Caco-2 (cell line): Measurements from ENCODE around the gene MAD1L1. TPM values are rescaled to one million over a fixed set of nuclear protein-coding genes. Genes with fewer than 3 reads are reported as not detected.

Source experiments
- BruUV-seq: library from RNA; stranded (reverse); fragments of 400-500 nt; replicated peaks from 2 replicates; lab custom pipeline; 2021; lab: Mats Ljungman, UMichigan
- CTCF ChIA-PET: fragments of 300-600 bp; sonication (Branson Sonifier 250); formaldehyde crosslinking; loops from one replicate; lab custom pipeline; 2022; ENCODE audit warnings: antibody characterized with exemption; lab: Charles Lee
- POLR2A ChIA-PET: fragments of 300-600 bp; sonication (Branson Sonifier 250); formaldehyde crosslinking; loops from one replicate; lab custom pipeline; 2022; ENCODE audit warnings: antibody characterized with exemption; lab: Charles Lee
- DNase-seq, 2 experiments: peaks; one replicate each; pipeline versions ENCODE4 v3.0.0 to v3.0.0-alpha.2; 2020 to 2022
- H3K27me3 ChIP-seq: replicated peaks from 2 replicates; pipeline ENCODE4 v1.6.0; 2011; ENCODE audit warnings: low read length; ENCODE audit not compliant: control insufficient read depth, insufficient read depth
- H3K36me3 ChIP-seq: 2 replicates; pipeline ENCODE4 v1.5.1; 2011; ENCODE audit warnings: low read length; ENCODE audit not compliant: control insufficient read depth, insufficient read depth
- H3K4me1 ChIP-seq: fragments of 250-450 bp; sonication (Bioruptor Pico); 2 replicates; pipeline ENCODE4 v1.5.1; 2020; ENCODE audit warnings: mild to moderate bottlenecking
- H3K4me3 ChIP-seq: 2 replicates; pipeline ENCODE4 v1.5.1; 2011; ENCODE audit warnings: low read depth, mild to moderate bottlenecking, control low read depth, low read length
- H3K9me3 ChIP-seq: fragments of 250-450 bp; sonication (Bioruptor Pico); 2 replicates; pipeline ENCODE4 v1.5.1; 2020; ENCODE audit warnings: mild to moderate bottlenecking, moderate library complexity
- H3K27ac Mint-ChIP-seq: one replicate; pipeline ENCODE4 v1.8.0; 2022; ENCODE audit warnings: mixed read lengths; ENCODE audit not compliant: unreplicated experiment
- H3K27me3 Mint-ChIP-seq: one replicate; pipeline ENCODE4 v1.8.0; 2022; ENCODE audit warnings: mixed read lengths; ENCODE audit not compliant: insufficient read depth, unreplicated experiment
- H3K36me3 Mint-ChIP-seq: one replicate; pipeline ENCODE4 v1.8.0; 2022; ENCODE audit warnings: mild to moderate bottlenecking, mixed read lengths; ENCODE audit not compliant: insufficient read depth, unreplicated experiment
- H3K4me1 Mint-ChIP-seq: one replicate; pipeline ENCODE4 v1.8.0; 2022; ENCODE audit warnings: low read depth, mixed read lengths; ENCODE audit not compliant: unreplicated experiment
- H3K4me3 Mint-ChIP-seq: one replicate; pipeline ENCODE4 v1.8.0; 2022; ENCODE audit warnings: mild to moderate bottlenecking, moderate library complexity, mixed read lengths; ENCODE audit not compliant: unreplicated experiment
- H3K9me3 Mint-ChIP-seq: one replicate; pipeline ENCODE4 v1.8.0; 2022; ENCODE audit warnings: mixed read lengths; ENCODE audit not compliant: unreplicated experiment
- intact Hi-C: fragments of 100-400 bp; cut with micrococcal nuclease; formaldehyde crosslinking; loops from one replicate; pipeline ENCODE4 v1.10.0; 2022; ENCODE audit not compliant: unreplicated experiment
- total RNA-seq: library from RNA; stranded (reverse); gene quantifications from 2 replicates; pipeline ENCODE4 v1.2.3, GENCODE V29; 2022
- TF ChIP-seq, protein P1 (sequence below), 2 experiments: fragments of 200-600 bp in 1 of 2; IDR thresholded peaks; 1 replicate in 1 of 2; 2 replicates in 1 of 2; pipeline versions ENCODE4 v1.5.1 to v1.8.0; 2011 to 2022; ENCODE audit warnings: antibody characterized with exemption in 1 of 2, control low read depth in 1 of 2, inconsistent platforms in 1 of 2, low read depth in 1 of 2, low read length in 1 of 2, mild to moderate bottlenecking in 1 of 2, moderate library complexity in 1 of 2; ENCODE audit not compliant: insufficient read depth in 1 of 2, severe bottlenecking in 1 of 2, unreplicated experiment in 1 of 2

The MAD1L1 gene
- total RNA-seq, 1 experiment from 2014 or later = 58.6 TPM

DNA sequence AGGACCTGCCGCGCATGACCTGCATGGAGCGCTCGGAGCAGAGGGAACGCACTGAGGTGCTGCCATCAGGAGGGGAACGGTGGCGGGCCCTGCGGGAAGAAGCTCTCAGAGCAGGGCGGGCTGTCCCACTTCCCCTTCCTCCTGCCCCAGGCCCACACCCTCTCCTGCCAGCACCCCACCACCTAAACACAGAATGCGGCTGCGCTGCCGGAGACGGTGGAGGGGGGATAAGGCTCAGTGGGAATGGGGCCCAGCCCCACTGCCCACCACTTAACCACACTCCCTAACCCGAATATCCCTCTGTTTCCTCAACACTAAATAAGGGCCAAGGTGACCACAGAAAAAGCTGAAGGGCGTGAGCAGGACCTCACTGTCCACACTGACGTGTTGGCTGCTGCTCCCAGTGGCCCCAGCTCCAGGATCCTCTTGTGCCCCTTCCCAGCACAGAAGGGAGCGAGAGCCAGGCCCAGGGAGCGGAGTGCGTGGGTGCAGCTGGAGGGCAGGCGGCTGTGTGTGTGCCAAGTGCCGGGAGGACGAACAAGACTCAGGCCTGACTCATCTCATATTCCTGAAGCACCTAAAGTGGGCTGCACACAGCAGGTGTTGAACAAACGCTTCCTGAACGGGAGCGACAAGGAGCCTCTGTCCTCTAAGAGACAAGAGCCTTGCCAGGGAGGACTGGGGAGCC is 116.8 kb downstream of the MAD1L1 start:
- Histone ChIP-seq H3K36me3 (peaks cover 2% of the 10 kb centered on the region; the same call in 1 of the 2 replicates), H3K4me1 (peaks cover 7% of the 10 kb centered on the region), H3K27me3 (no peaks in the 10 kb centered on the region), H3K9me3 (no peaks in the 10 kb centered on the region), H3K4me3 (no peak overlapping the region)
- Mint-ChIP-seq H3K4me1 (no peaks in the 10 kb centered on the region), H3K9me3 (no peaks in the 10 kb centered on the region), H3K4me3 (no peak overlapping the region), H3K36me3 (peaks cover 27% of the 10 kb centered on the region), H3K27ac (no peak overlapping the region), H3K27me3 (no peaks in the 10 kb centered on the region)
- no TSS peak for BruUV-seq
- DNase-seq = no peak
- intact Hi-C loops = no loop called here
- TF ChIP-seq, protein P1, sequence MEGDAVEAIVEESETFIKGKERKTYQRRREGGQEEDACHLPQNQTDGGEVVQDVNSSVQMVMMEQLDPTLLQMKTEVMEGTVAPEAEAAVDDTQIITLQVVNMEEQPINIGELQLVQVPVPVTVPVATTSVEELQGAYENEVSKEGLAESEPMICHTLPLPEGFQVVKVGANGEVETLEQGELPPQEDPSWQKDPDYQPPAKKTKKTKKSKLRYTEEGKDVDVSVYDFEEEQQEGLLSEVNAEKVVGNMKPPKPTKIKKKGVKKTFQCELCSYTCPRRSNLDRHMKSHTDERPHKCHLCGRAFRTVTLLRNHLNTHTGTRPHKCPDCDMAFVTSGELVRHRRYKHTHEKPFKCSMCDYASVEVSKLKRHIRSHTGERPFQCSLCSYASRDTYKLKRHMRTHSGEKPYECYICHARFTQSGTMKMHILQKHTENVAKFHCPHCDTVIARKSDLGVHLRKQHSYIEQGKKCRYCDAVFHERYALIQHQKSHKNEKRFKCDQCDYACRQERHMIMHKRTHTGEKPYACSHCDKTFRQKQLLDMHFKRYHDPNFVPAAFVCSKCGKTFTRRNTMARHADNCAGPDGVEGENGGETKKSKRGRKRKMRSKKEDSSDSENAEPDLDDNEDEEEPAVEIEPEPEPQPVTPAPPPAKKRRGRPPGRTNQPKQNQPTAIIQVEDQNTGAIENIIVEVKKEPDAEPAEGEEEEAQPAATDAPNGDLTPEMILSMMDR (IDR thresholded peaks at IDR 0.05; ENCODE audit: insufficient read depth in 1 of 2, low read depth in 1 of 2, low read length in 1 of 2, severe bottlenecking in 1 of 2, unreplicated experiment in 1 of 2) = no peak
- ChIA-PET POLR2A (no interaction called here), CTCF (no interaction called here)

DNA sequence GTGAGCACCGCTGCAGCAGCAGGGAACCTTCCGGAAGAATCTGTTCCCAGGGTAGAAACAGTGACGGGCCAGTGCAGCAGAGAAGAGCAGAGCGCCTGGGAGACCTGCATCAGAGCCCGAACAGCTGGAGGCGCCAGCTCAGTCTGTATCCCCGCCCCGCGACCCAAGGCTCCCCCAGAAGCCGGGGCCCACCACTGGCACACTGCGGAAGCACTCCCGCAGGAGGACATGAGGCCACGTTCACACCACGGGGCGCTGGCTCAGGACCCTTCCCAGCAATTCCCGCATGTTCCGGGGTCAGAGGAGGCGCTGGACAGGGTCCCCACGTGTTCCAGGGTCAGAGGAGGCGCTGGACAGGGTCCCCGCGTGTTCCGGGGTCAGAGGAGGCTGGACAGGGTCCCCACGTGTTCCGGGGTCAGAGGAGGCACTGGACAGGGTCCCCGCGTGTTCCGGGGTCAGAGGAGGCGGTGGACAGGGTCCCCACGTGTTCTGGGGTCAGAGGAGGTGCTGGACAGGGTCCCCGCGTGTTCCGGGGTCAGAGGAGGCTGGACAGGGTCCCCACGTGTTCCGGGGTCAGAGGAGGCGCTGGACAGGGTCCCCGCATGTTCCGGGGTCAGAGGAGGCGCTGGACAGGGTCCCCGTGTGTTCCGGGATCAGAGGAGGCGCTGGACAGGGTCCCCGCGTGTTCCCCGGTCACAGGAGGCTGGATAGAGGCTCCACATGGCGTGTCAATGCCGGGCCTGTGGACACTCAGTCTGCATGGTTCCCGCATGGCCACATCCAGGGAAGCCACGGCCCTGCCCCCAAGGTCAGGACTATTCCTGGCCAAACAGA is 117.6 kb downstream of the MAD1L1 start:
- DNase-seq = no peak
- no peak overlapping the region for H3K27ac Mint-ChIP-seq
- BruUV-seq = no TSS peak
- H3K9me3 Mint-ChIP-seq = no peaks in the 10 kb centered on the region
- Histone ChIP-seq H3K4me1 (peaks cover 14% of the 10 kb centered on the region), H3K36me3 (peaks cover 2% of the 10 kb centered on the region; the same call in 1 of the 2 replicates), H3K27me3 (no peaks in the 10 kb centered on the region), H3K9me3 (no peaks in the 10 kb centered on the region), H3K4me3 (no peak overlapping the region)
- CTCF ChIA-PET = no interaction called here
- H3K4me1 Mint-ChIP-seq = no peaks in the 10 kb centered on the region
- peaks cover 27% of the 10 kb centered on the region for H3K36me3 Mint-ChIP-seq
- intact Hi-C loops = no loop called here
- H3K4me3 Mint-ChIP-seq = no peak overlapping the region
- H3K27me3 Mint-ChIP-seq = no peaks in the 10 kb centered on the region
- POLR2A ChIA-PET = no interaction called here
- TF ChIP-seq, protein P1 (IDR thresholded peaks at IDR 0.05; ENCODE audit: insufficient read depth in 1 of 2, low read depth in 1 of 2, low read length in 1 of 2, severe bottlenecking in 1 of 2, unreplicated experiment in 1 of 2) = no peak

DNA sequence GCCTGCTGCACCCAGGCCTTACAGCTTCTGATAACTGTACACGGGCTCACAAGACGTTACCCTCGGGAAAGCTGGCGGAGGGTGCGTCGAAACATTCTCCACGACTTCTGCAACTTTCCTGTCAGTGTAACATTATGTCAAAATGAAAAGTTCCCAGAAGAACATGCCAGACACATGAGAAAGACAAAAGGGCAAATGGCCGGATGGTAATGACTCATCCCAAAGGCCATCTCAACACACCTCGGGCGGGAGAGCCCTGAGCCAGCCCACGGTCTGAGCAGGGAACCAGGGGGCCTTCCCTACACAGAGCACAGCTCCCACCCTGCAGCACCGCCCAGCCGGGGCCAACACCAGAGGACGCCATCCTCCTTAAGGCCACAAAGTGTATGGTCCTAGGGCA is 118.7 kb downstream of the MAD1L1 start:
- TF ChIP-seq, protein P1 (IDR thresholded peaks at IDR 0.05; ENCODE audit: insufficient read depth in 1 of 2, low read depth in 1 of 2, low read length in 1 of 2, severe bottlenecking in 1 of 2, unreplicated experiment in 1 of 2) = no peak
- no peaks in the 10 kb centered on the region for H3K9me3 ChIP-seq
- BruUV-seq = no TSS peak
- Mint-ChIP-seq H3K4me1 (no peaks in the 10 kb centered on the region), H3K27ac (peak overlapping the region; percentile 29), H3K36me3 (peaks cover 29% of the 10 kb centered on the region), H3K4me3 (no peak overlapping the region), H3K27me3 (no peaks in the 10 kb centered on the region), H3K9me3 (no peaks in the 10 kb centered on the region)
- no peak for DNase-seq
- POLR2A ChIA-PET = no interaction called here
- peaks cover 16% of the 10 kb centered on the region for H3K4me1 ChIP-seq
- H3K36me3 ChIP-seq = peaks cover 2% of the 10 kb centered on the region; the same call in 1 of the 2 replicates
- CTCF ChIA-PET = no interaction called here
- H3K27me3 ChIP-seq = no peaks in the 10 kb centered on the region
- intact Hi-C loops = no loop called here
- H3K4me3 ChIP-seq = no peak overlapping the region
